Measurements from ENCODE around the gene AP3S2. TPM values are rescaled to one million over a fixed set of nuclear protein-coding genes. Genes with fewer than 3 reads are reported as not detected.

Gene AP3S2
- polyA plus RNA-seq, 1 donor (not counting 4 experiments of a cell fraction or from before 2014, with no cell fraction given), result 34.6 TPM

DNA sequence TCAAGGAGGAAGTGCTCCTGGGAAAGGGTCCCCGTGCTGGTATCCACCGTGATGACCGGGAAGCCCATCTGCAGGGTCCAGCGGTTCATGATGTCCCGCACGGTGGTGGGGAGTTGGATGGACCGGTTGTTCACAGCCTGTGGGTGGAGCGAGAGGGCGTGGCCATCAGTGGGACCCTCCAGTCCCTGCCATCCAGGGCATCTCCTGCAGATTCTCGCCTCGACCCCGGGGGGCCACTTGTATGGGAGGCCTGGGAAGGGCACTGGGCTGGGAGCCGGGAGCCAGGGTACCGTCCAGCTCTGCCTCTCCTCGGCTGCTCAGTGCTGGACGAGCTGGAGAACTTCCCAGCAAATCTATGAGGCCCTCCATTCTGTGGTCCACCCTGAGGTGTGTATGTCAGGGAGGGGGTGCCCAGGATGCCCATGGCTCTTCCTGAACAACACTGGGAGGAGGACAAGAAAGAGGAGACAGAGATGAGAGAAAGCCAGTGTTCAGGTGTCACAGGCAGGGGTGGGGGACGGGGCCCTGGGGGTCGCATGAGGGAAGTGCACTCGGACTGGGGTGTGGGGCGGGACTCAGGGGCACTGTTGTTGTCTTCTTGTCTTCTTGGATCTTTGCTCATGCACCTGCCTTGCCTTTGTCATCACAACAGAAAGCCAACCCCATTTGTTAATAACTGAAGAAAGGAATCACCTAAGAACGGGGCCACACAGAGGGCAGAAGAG is 92.2 kb downstream of the AP3S2 start:
- no peak for TF ChIP-seq EZH2 (IDR thresholded peaks at IDR 0.05; ENCODE audit: low read length)
- TF ChIP-seq, protein P1, sequence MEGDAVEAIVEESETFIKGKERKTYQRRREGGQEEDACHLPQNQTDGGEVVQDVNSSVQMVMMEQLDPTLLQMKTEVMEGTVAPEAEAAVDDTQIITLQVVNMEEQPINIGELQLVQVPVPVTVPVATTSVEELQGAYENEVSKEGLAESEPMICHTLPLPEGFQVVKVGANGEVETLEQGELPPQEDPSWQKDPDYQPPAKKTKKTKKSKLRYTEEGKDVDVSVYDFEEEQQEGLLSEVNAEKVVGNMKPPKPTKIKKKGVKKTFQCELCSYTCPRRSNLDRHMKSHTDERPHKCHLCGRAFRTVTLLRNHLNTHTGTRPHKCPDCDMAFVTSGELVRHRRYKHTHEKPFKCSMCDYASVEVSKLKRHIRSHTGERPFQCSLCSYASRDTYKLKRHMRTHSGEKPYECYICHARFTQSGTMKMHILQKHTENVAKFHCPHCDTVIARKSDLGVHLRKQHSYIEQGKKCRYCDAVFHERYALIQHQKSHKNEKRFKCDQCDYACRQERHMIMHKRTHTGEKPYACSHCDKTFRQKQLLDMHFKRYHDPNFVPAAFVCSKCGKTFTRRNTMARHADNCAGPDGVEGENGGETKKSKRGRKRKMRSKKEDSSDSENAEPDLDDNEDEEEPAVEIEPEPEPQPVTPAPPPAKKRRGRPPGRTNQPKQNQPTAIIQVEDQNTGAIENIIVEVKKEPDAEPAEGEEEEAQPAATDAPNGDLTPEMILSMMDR (optimal IDR thresholded peaks at IDR 0.05 in 1 of 3, IDR thresholded peaks at IDR 0.05 in 1 of 3, conservative IDR thresholded peaks at IDR 0.05 in 1 of 3; ENCODE audit: extremely low read depth in 1 of 3, insufficient read depth in 2 of 3, low read length in 3 of 3), result no peak
- FAIRE-seq, result no peak
- Histone ChIP-seq H3K9me1 (ENCODE audit: control insufficient read depth, extremely low read depth, insufficient read depth, low read length) (no peaks in the 10 kb centered on the region), H2AFZ (ENCODE audit: control insufficient read depth, low read length) (no peak overlapping the region), H3K9ac (ENCODE audit: control insufficient read depth, extremely low read depth, insufficient read depth, low read length) (no peak overlapping the region), H3K9me3 (ENCODE audit: control insufficient read depth, low read depth, low read length) (no peaks in the 10 kb centered on the region), H3K79me2 (ENCODE audit: control insufficient read depth, insufficient read depth, low read length) (no peaks in the 10 kb centered on the region), H4K20me1 (ENCODE audit: control insufficient read depth, extremely low read depth, insufficient read depth, low read length) (no peaks in the 10 kb centered on the region), H3K36me3 (ENCODE audit: control insufficient read depth in 2 of 2, extremely low read depth in 1 of 2, insufficient read depth in 2 of 2, low read length in 2 of 2) (no peaks in the 10 kb centered on the region), H3K27ac (ENCODE audit: control insufficient read depth, insufficient read depth, low read length) (no peak overlapping the region), H3K4me1 (ENCODE audit: control insufficient read depth, extremely low read depth, insufficient read depth, low read length) (no peaks in the 10 kb centered on the region), H3K4me3 (ENCODE audit: control insufficient read depth in 2 of 3, extremely low read depth in 1 of 3, insufficient read depth in 2 of 3, low read depth in 1 of 3, low read length in 3 of 3) (no peak overlapping the region), H3K4me2 (ENCODE audit: control insufficient read depth, extremely low read depth, insufficient read depth, low read depth, low read length) (no peak overlapping the region), H3K27me3 (ENCODE audit: control insufficient read depth, extremely low read depth, insufficient read depth, low read length) (no peaks in the 10 kb centered on the region)
- dilution Hi-C loops (cut with MboI; ENCODE audit: extremely low pct_ligation_motif_present, low sequenced_read_pairs), result no loop called here
- DNase-seq (ENCODE audit: low read depth, low spot score), result no peak

DNA sequence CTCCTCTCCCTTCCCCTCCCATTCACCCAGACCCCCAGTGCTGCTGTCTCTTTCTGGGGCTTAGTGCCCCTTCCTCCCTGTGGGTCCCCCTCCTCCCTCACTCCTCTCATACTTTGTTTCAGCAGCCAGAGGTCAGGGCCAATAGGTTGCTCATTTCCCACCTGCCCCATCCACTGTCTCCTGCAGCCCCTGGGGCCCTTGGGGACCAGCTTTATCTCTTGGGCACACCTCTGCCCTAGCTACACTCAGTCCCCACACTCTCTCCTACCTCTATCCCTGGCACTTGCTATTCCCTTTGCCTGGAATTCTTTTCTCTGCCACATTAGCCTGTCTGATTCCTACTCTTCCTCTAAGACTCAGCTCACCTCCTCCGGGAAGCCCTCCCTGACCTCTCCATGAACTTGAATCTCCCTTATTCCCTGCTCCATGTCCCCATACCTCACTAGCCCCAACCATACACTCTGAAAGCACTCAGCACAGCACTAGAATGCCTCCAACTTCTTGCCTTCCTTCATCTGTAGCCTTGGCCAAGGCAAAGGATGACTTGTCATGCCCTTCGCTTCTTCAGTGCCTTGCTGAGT is 93.8 kb downstream of the AP3S2 start:
- H3K9me3 ChIP-seq (ENCODE audit: control insufficient read depth, low read depth, low read length), result no peaks in the 10 kb centered on the region
- no peak overlapping the region for H2AFZ ChIP-seq (ENCODE audit: control insufficient read depth, low read length)
- no peaks in the 10 kb centered on the region for H3K79me2 ChIP-seq (ENCODE audit: control insufficient read depth, insufficient read depth, low read length)
- TF ChIP-seq EZH2 (IDR thresholded peaks at IDR 0.05; ENCODE audit: low read length), result no peak
- TF ChIP-seq, protein P1 (optimal IDR thresholded peaks at IDR 0.05 in 1 of 3, IDR thresholded peaks at IDR 0.05 in 1 of 3, conservative IDR thresholded peaks at IDR 0.05 in 1 of 3; ENCODE audit: extremely low read depth in 1 of 3, insufficient read depth in 2 of 3, low read length in 3 of 3), result no peak
- no peaks in the 10 kb centered on the region for H3K36me3 ChIP-seq (ENCODE audit: control insufficient read depth in 2 of 2, extremely low read depth in 1 of 2, insufficient read depth in 2 of 2, low read length in 2 of 2)
- no peaks in the 10 kb centered on the region for H3K27me3 ChIP-seq (ENCODE audit: control insufficient read depth, extremely low read depth, insufficient read depth, low read length)
- no peaks in the 10 kb centered on the region for H3K9me1 ChIP-seq (ENCODE audit: control insufficient read depth, extremely low read depth, insufficient read depth, low read length)
- H3K4me3 ChIP-seq (ENCODE audit: control insufficient read depth in 2 of 3, extremely low read depth in 1 of 3, insufficient read depth in 2 of 3, low read depth in 1 of 3, low read length in 3 of 3), result no peak overlapping the region
- no peaks in the 10 kb centered on the region for H4K20me1 ChIP-seq (ENCODE audit: control insufficient read depth, extremely low read depth, insufficient read depth, low read length)
- DNase-seq (ENCODE audit: low read depth, low spot score) (no peak), FAIRE-seq (no peak)
- H3K27ac ChIP-seq (ENCODE audit: control insufficient read depth, insufficient read depth, low read length), result no peak overlapping the region
- H3K4me1 ChIP-seq (ENCODE audit: control insufficient read depth, extremely low read depth, insufficient read depth, low read length), result no peaks in the 10 kb centered on the region
- H3K9ac ChIP-seq (ENCODE audit: control insufficient read depth, extremely low read depth, insufficient read depth, low read length), result no peak overlapping the region
- no peak overlapping the region for H3K4me2 ChIP-seq (ENCODE audit: control insufficient read depth, extremely low read depth, insufficient read depth, low read depth, low read length)
- dilution Hi-C loops (cut with MboI; ENCODE audit: extremely low pct_ligation_motif_present, low sequenced_read_pairs), result no loop called here
